Type B pancreatic cell (in vitro differentiated cells): ENCODE results near the gene RARA. TPM values are rescaled to one million over a fixed set of nuclear protein-coding genes. Genes with fewer than 3 reads are reported as not detected.
A peak's percentile ranks its signal among the peaks of the same experiment; 100 is the strongest.

ENCODE experiments used
- DNase-seq: peaks from one replicate; pipeline ENCODE4 v3.0.0; 2021; ENCODE audit warnings: mixed read lengths; ENCODE audit not compliant: unreplicated experiment; ENCODE audit errors: extremely low spot score
- H3K27ac Mint-ChIP-seq: 2 replicates; pipeline ENCODE4 v1.8.0; 2021; ENCODE audit warnings: mild to moderate bottlenecking, mixed read lengths
- H3K27me3 Mint-ChIP-seq: 2 replicates; pipeline ENCODE4 v1.8.0; 2021; ENCODE audit warnings: mixed read lengths
- H3K36me3 Mint-ChIP-seq: 2 replicates; pipeline ENCODE4 v1.8.0; 2021; ENCODE audit warnings: mixed read lengths
- H3K4me1 Mint-ChIP-seq: one replicate; pipeline ENCODE4 v1.8.0; 2021; ENCODE audit warnings: mixed read lengths; ENCODE audit not compliant: unreplicated experiment
- H3K4me3 Mint-ChIP-seq: 2 replicates; pipeline ENCODE4 v1.8.0; 2021; ENCODE audit warnings: mild to moderate bottlenecking, mixed read lengths
- H3K9me3 Mint-ChIP-seq: 2 replicates; pipeline ENCODE4 v1.8.0; 2021; ENCODE audit warnings: mixed read lengths
- total RNA-seq: library from RNA; stranded (reverse); gene quantifications from 2 replicates; pipeline ENCODE4 v1.2.1, GENCODE V29; 2021; ENCODE audit warnings: low replicate concordance
- TF ChIP-seq, protein P1 (sequence below): fragments of 200-600 bp; sonication (generic); conservative IDR thresholded peaks from 2 replicates; pipeline ENCODE4 v1.5.0; 2021; ENCODE audit warnings: antibody characterized with exemption, mild to moderate bottlenecking

RARA gene
- total RNA-seq, 1 donor from 2014 or later = 34.3 TPM

DNA sequence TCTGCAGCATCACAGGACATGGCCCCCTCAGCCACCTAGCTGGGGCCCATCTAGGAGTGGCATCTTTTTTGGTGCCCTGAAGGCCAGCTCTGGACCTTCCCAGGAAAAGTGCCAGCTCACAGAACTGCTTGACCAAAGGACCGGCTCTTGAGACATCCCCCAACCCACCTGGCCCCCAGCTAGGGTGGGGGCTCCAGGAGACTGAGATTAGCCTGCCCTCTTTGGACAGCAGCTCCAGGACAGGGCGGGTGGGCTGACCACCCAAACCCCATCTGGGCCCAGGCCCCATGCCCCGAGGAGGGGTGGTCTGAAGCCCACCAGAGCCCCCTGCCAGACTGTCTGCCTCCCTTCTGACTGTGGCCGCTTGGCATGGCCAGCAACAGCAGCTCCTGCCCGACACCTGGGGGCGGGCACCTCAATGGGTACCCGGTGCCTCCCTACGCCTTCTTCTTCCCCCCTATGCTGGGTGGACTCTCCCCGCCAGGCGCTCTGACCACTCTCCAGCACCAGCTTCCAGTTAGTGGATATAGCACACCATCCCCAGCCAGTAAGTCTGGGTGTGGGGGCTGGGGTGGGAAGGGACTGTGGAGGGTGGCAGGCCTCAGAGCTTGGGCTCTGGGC is 22.0 kb downstream of the RARA start:
- H3K4me1 Mint-ChIP-seq = peaks cover 44% of the 10 kb centered on the region
- TF ChIP-seq, protein P1, sequence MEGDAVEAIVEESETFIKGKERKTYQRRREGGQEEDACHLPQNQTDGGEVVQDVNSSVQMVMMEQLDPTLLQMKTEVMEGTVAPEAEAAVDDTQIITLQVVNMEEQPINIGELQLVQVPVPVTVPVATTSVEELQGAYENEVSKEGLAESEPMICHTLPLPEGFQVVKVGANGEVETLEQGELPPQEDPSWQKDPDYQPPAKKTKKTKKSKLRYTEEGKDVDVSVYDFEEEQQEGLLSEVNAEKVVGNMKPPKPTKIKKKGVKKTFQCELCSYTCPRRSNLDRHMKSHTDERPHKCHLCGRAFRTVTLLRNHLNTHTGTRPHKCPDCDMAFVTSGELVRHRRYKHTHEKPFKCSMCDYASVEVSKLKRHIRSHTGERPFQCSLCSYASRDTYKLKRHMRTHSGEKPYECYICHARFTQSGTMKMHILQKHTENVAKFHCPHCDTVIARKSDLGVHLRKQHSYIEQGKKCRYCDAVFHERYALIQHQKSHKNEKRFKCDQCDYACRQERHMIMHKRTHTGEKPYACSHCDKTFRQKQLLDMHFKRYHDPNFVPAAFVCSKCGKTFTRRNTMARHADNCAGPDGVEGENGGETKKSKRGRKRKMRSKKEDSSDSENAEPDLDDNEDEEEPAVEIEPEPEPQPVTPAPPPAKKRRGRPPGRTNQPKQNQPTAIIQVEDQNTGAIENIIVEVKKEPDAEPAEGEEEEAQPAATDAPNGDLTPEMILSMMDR = no peak
- H3K36me3 Mint-ChIP-seq = peaks cover 13% of the 10 kb centered on the region
- no peak for DNase-seq
- H3K27ac Mint-ChIP-seq = peak overlapping the region; percentile 22
- no peak overlapping the region for H3K4me3 Mint-ChIP-seq
- no peaks in the 10 kb centered on the region for H3K27me3 Mint-ChIP-seq
- H3K9me3 Mint-ChIP-seq = no peaks in the 10 kb centered on the region

DNA sequence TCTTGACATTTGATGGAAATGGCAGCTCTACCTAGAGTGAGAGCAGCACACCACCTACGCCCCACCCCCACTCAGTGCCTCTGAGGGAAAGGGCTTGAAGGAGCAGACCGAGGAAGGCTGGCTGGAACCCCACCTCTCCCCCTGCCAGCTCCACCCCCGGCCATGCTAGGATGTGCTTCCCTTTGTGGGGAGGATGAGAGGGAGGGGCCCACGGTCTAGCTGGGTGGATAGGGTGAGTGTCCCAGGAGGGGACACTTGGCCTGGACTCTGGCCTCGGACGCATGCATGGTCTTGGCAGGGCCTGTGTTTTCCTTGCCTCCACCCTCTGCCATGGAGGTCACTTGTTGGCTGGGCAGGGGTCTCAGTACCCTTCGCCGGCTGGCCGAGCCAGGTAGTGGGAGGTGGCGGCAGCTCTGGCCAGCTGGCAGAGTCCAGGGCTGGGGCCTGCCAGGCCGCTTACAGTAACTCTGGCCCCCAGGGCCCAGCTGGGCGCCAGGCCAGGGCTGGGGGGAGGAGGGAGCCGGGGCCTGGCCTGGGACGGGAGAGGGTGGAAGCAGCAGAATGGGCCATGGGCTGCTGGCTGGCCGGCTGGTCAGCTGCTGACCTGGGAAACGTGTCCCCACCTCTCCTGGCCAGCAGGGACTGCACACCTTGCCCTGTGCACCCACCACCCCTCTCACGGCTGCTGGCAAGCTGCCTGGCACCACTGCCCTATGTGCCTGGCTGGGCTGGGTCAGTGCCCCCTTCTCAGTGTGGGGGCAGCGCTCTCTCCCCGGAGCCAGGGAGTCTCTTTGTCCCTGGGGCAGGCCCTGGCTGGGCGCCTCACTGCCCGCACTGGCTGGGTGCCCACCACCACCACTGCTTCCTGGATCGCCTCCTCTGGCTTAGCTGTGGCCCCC is 23.0 kb downstream of the RARA start:
- no peaks in the 10 kb centered on the region for H3K9me3 Mint-ChIP-seq
- peaks cover 43% of the 10 kb centered on the region for H3K4me1 Mint-ChIP-seq
- H3K36me3 Mint-ChIP-seq = peaks cover 13% of the 10 kb centered on the region
- TF ChIP-seq, protein P1 = no peak
- no peak for DNase-seq
- H3K27ac Mint-ChIP-seq = peak overlapping the region; percentile 22
- H3K4me3 Mint-ChIP-seq = no peak overlapping the region
- H3K27me3 Mint-ChIP-seq = no peaks in the 10 kb centered on the region

DNA sequence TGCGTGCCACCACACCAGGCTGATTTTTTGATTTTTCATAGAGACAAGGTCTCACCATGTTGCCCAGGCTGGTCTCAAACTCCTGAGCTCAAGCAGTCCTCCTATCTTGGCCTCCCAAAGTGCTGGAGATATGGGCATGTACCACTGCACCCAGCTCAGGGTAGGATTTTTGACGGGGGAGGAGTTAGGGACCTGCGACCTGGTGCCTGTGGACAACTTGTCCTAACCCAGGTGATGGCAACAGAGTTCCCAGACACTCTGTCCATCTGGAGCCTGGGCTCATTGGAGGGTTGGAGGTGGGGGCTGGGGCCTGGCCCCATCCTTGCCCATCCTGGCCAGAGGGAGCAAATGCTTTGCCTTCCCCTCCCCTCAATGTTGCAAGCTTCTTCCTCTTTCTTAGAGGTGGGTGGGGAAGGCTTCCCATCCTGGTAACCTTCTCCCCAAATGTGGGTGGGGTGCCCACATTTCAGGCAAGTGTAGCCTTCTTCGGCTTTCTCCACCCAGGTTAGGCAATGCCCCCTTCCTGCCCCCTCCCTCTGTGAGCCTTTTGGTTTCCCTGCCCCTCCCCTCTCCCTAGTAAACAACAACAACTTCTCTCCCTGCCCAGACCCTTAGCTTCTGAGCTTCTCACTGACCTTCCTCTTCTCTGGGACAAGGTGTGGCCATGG is 24.9 kb downstream of the RARA start:
- H3K27ac Mint-ChIP-seq = peak overlapping the region; percentile 54

DNA sequence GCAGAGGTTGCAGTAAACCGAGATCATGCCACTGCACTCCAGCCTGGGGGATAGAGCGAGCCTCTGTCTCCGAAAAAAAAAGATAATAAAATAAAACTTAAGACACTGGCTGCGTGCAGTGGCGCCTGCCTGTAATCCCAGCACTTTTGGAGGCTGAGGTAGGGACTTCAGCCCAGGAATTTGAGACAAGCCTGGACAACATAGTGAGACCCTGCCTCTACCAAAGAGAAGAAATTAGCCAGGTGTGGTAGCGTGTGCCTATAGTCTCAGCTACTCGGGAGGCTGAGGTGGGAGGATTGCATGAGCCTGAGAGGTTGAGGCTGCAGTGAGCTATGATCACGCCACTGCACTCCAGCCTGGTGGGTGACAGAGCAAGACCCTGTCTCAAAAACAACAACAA is 26.6 kb downstream of the RARA start:
- no peak overlapping the region for H3K4me3 Mint-ChIP-seq
- peaks cover 17% of the 10 kb centered on the region for H3K36me3 Mint-ChIP-seq
- TF ChIP-seq, protein P1 = no peak
- peaks cover 44% of the 10 kb centered on the region for H3K4me1 Mint-ChIP-seq
- H3K9me3 Mint-ChIP-seq = no peaks in the 10 kb centered on the region
- H3K27ac Mint-ChIP-seq = no peak overlapping the region
- DNase-seq = no peak
- H3K27me3 Mint-ChIP-seq = no peaks in the 10 kb centered on the region

More for the DNA sequence above, 24.9 kb downstream of the RARA start:
- DNase-seq = no peak
- peaks cover 32% of the 10 kb centered on the region for H3K4me1 Mint-ChIP-seq
- H3K36me3 Mint-ChIP-seq = peaks cover 13% of the 10 kb centered on the region
- H3K27me3 Mint-ChIP-seq = no peaks in the 10 kb centered on the region
- no peaks in the 10 kb centered on the region for H3K9me3 Mint-ChIP-seq
- TF ChIP-seq, protein P1 = no peak
- H3K4me3 Mint-ChIP-seq = no peak overlapping the region

DNA sequence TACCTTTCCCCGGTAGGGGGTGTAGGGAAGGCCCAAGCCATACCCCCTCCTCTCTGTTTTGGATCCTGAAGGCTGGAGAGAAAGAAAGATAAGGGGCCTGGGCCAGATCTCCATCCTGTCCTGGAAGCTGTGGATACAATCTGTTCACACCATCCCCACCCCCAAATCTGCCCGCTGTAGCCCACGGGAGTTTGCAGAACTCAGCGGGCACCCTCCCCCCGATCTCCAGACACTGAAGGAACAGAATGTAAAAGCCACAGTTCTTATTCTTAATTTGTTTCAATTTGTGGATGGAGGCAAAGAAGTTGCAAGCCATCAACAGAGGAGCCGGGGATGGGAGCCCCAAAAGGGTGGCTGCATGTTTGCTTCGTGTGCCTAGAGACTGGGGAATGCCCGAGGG is 28.4 kb downstream of the RARA start:
- H3K36me3 Mint-ChIP-seq = peaks cover 12% of the 10 kb centered on the region
- no peak overlapping the region for H3K27ac Mint-ChIP-seq
- DNase-seq = no peak
- H3K4me3 Mint-ChIP-seq = no peak overlapping the region
- H3K4me1 Mint-ChIP-seq = peaks cover 42% of the 10 kb centered on the region
- no peaks in the 10 kb centered on the region for H3K9me3 Mint-ChIP-seq
- H3K27me3 Mint-ChIP-seq = no peaks in the 10 kb centered on the region
- TF ChIP-seq, protein P1 = no peak
